Lower leg skin (tissue), 4 donors: ENCODE data around the gene ITPRID1. TPM values are rescaled to one million over a fixed set of nuclear protein-coding genes. Genes with fewer than 3 reads are reported as not detected.

ENCODE experiments used
- DNase-seq, 2 donors: peaks; one replicate each; pipeline ENCODE4 v3.0.0-alpha.2; 2019; ENCODE audit warnings: low spot score in 2 of 2
- H3K4me3 ChIP-seq: fragments of 200-600 bp; sonication (generic); 2 replicates; pipeline ENCODE4 v1.5.1; 2017; ENCODE audit warnings: mild to moderate bottlenecking, low read depth; ENCODE audit not compliant: poor library complexity, severe bottlenecking
- CTCF ChIP-seq, 3 donors: fragments of 450-650 bp; IDR thresholded peaks; one replicate each; pipeline ENCODE4 v1.5.1; 2016; ENCODE audit warnings: antibody characterized with exemption in 3 of 3, mild to moderate bottlenecking in 3 of 3, moderate library complexity in 2 of 3
- POLR2A ChIP-seq, 2 donors: fragments of 450-650 bp; IDR thresholded peaks; one replicate each; pipeline ENCODE4 v1.6.1; 2016 to 2017; ENCODE audit warnings: antibody characterized with exemption in 2 of 2, mild to moderate bottlenecking in 1 of 2, moderate library complexity in 1 of 2
- WGBS, 2 donors: methylation state at CpG; one replicate each; pipeline ENCODE4 v1.1.5; 2018; 5-methylcytosine and 5-hydroxymethylcytosine counted together
- intact Hi-C: fragments of 100-400 bp; cut with DNase I; formaldehyde crosslinking; loops from one replicate; pipeline ENCODE4 v1.15.0; 2023; ENCODE audit warnings: low total_unique reads
- total RNA-seq, 4 donors: library from RNA; depleted of rRNA; stranded (reverse); fragments of >200 nt; gene quantifications; one replicate each; pipeline ENCODE4 v1.1.0, GENCODE V29; 2016

Gene ITPRID1
- total RNA-seq, 4 donors from 2014 or later: 0.63 to 17.4 (median 9.6) TPM

GRCh38 chr7:31563951-31564350 lies 50.1 kb downstream of the ITPRID1 start:
- TF ChIP-seq CTCF (IDR thresholded peaks at IDR 0.05) (no peak), POLR2A (IDR thresholded peaks at IDR 0.05) (no peak)
- intact Hi-C loops: no loop called here
- WGBS, 2 donors: 52 to 63% methylated on average over 3 of the region's 3 CpGs
- H3K4me3 ChIP-seq: no peak overlapping the region
- DNase-seq: no peak

GRCh38 chr7:31564661-31565060 lies 50.8 kb downstream of the ITPRID1 start:
- TF ChIP-seq POLR2A (IDR thresholded peaks at IDR 0.05): no peak
- TF ChIP-seq CTCF (IDR thresholded peaks at IDR 0.05): no peak
- intact Hi-C loops: no loop called here
- DNase-seq: no peak
- no peak overlapping the region for H3K4me3 ChIP-seq
- WGBS, 2 donors: 62 to 71% methylated on average over 5 of the region's 5 CpGs

GRCh38 chr7:31569528-31569927 lies 55.6 kb downstream of the ITPRID1 start:
- intact Hi-C loops: no loop called here
- no peak for DNase-seq
- 80 to 82% methylated on average over 4 of the region's 4 CpGs for WGBS, 2 donors
- no peak overlapping the region for H3K4me3 ChIP-seq
- no peak for TF ChIP-seq POLR2A (IDR thresholded peaks at IDR 0.05)
- TF ChIP-seq CTCF (IDR thresholded peaks at IDR 0.05): no peak

GRCh38 chr7:31583526-31583925 lies 69.6 kb downstream of the ITPRID1 start:
- no peak overlapping the region for H3K4me3 ChIP-seq
- TF ChIP-seq POLR2A (IDR thresholded peaks at IDR 0.05): no peak
- TF ChIP-seq CTCF (IDR thresholded peaks at IDR 0.05): no peak
- DNase-seq: no peak
- intact Hi-C loops: no loop called here
- 15 to 58% methylated on average over 2 of the region's 2 CpGs for WGBS, 2 donors

- TF ChIP-seq CTCF (IDR thresholded peaks at IDR 0.05) (no peak), POLR2A (IDR thresholded peaks at IDR 0.05) (no peak)
- DNase-seq: no peak
- no peak overlapping the region for H3K4me3 ChIP-seq
- intact Hi-C loops: no loop called here
These were observed 70.1 kb downstream of the ITPRID1 start for GRCh38 chr7:31583942-31584341.

GRCh38 chr7:31595390-31595789 lies 81.5 kb downstream of the ITPRID1 start:
- TF ChIP-seq CTCF (IDR thresholded peaks at IDR 0.05) (no peak), POLR2A (IDR thresholded peaks at IDR 0.05) (no peak)
- intact Hi-C loops: no loop called here
- DNase-seq: no peak
- no peak overlapping the region for H3K4me3 ChIP-seq
